GM10266 (cell line): ENCODE measurements around the gene RAMP3.
A peak's percentile ranks its signal among the peaks of the same experiment; 100 is the strongest.

Source experiments
- DNase-seq: peaks from one replicate; pipeline ENCODE4 v3.0.0; 2012; ENCODE audit errors: extremely low spot score
- CTCF ChIP-seq: IDR thresholded peaks from 2 replicates; pipeline ENCODE4 v1.5.1; 2012; ENCODE audit warnings: mild to moderate bottlenecking, low read depth; ENCODE audit not compliant: control insufficient read depth, insufficient read depth; ENCODE audit errors: missing control alignments

RAMP3 gene

GRCh38 chr7:45191396-45191795 lies 33.8 kb downstream of the RAMP3 start:
- DNase-seq, result no peak
- no peak for TF ChIP-seq CTCF

- no peak for TF ChIP-seq CTCF
- DNase-seq, result no peak
These were observed 35.0 kb downstream of the RAMP3 start for GRCh38 chr7:45192621-45193041.

GRCh38 chr7:45193828-45194227 lies 36.2 kb downstream of the RAMP3 start:
- no peak for TF ChIP-seq CTCF
- no peak for DNase-seq

GRCh38 chr7:45196374-45196773 lies 38.8 kb downstream of the RAMP3 start:
- TF ChIP-seq CTCF, result no peak

GRCh38 chr7:45197461-45197860 lies 39.9 kb downstream of the RAMP3 start:
- DNase-seq, result no peak
- no peak for TF ChIP-seq CTCF

More at GRCh38 chr7:45196374-45196773, 38.8 kb downstream of the RAMP3 start:
- peak; percentile 52 for DNase-seq

- no peak for DNase-seq
- TF ChIP-seq CTCF, result no peak
These were observed 41.4 kb downstream of the RAMP3 start for GRCh38 chr7:45198986-45199385.

GRCh38 chr7:45199506-45199905 lies 41.9 kb downstream of the RAMP3 start:
- no peak for TF ChIP-seq CTCF
- DNase-seq, result no peak

GRCh38 chr7:45202625-45203024 lies 45.0 kb downstream of the RAMP3 start:
- no peak for DNase-seq
- TF ChIP-seq CTCF, result no peak
